Uterus (tissue), 4 donors: Measurements from ENCODE around the gene CFDP1. TPM values are rescaled to one million over a fixed set of nuclear protein-coding genes. Genes with fewer than 3 reads are reported as not detected.
"Not testable (repeated sequence)": the region's sequence is repeated elsewhere in the genome, so short reads cannot be mapped to it uniquely, and the experiment has no call there.

Experiments used
- DNase-seq, 2 donors: peaks; one replicate each; pipeline ENCODE4 v3.0.0-alpha.2; 2019 to 2020
- H3K27ac ChIP-seq, 2 donors: fragments of 200-600 bp; sonication (generic); 1 replicate in 1 of 2; 2 replicates in 1 of 2; pipeline ENCODE4 v1.5.1; 2016 to 2018
- H3K27me3 ChIP-seq, 2 donors: fragments of 200-600 bp; sonication (generic); one replicate each; pipeline ENCODE4 v1.5.1; 2018 to 2019; ENCODE audit warnings: control low read depth in 1 of 2
- H3K36me3 ChIP-seq, 2 donors: fragments of 200-600 bp; sonication (generic); one replicate each; pipeline ENCODE4 v1.5.1; 2019; ENCODE audit warnings: control low read depth in 1 of 2
- H3K4me1 ChIP-seq, 2 donors: fragments of 200-600 bp; sonication (generic); one replicate each; pipeline ENCODE4 v1.5.1; 2018 to 2019; ENCODE audit warnings: control low read depth in 1 of 2
- H3K4me3 ChIP-seq, 2 donors: fragments of 200-600 bp; sonication (generic); 1 replicate in 1 of 2; 2 replicates in 1 of 2; pipeline ENCODE4 v1.5.1; 2018 to 2019; ENCODE audit warnings: mild to moderate bottlenecking in 1 of 2
- H3K9me3 ChIP-seq, 2 donors: fragments of 200-600 bp; sonication (generic); one replicate each; pipeline ENCODE4 v1.5.1; 2019; ENCODE audit warnings: control low read depth in 1 of 2
- POLR2A ChIP-seq, 2 donors: fragments of 450-650 bp; IDR thresholded peaks; one replicate each; pipeline ENCODE4 v1.6.1; 2016; ENCODE audit warnings: antibody characterized with exemption in 2 of 2, mild to moderate bottlenecking in 1 of 2, moderate library complexity in 1 of 2
- intact Hi-C: fragments of 100-400 bp; cut with DNase I; formaldehyde crosslinking; loops from one replicate; pipeline ENCODE4 v1.15.1; 2023; ENCODE audit warnings: low total_unique reads
- total RNA-seq, 4 donors: library from RNA; depleted of rRNA in 3 of 4; stranded (reverse); fragments of >200 nt in 3 of 4; gene quantifications; one replicate each; pipeline versions ENCODE4 v1.1.0 to v1.2.4, GENCODE V29; 2014 to 2023
- TF ChIP-seq, protein P1 (sequence below), 4 experiments: fragments of 200-600 bp in 2 of 4; fragments of 450-650 bp in 2 of 4; sonication (generic) in 2 of 4; IDR thresholded peaks; one replicate each; pipeline ENCODE4 v1.5.1; 2016 to 2019; ENCODE audit warnings: antibody characterized with exemption in 4 of 4, mild to moderate bottlenecking in 2 of 4, moderate library complexity in 1 of 4
- donor health status: DM: yes; HTN: yes; CAD: no.

CFDP1 gene
- total RNA-seq, 4 donors from 2014 or later = 22.3 to 90.8 (median 73.4) TPM

DNA sequence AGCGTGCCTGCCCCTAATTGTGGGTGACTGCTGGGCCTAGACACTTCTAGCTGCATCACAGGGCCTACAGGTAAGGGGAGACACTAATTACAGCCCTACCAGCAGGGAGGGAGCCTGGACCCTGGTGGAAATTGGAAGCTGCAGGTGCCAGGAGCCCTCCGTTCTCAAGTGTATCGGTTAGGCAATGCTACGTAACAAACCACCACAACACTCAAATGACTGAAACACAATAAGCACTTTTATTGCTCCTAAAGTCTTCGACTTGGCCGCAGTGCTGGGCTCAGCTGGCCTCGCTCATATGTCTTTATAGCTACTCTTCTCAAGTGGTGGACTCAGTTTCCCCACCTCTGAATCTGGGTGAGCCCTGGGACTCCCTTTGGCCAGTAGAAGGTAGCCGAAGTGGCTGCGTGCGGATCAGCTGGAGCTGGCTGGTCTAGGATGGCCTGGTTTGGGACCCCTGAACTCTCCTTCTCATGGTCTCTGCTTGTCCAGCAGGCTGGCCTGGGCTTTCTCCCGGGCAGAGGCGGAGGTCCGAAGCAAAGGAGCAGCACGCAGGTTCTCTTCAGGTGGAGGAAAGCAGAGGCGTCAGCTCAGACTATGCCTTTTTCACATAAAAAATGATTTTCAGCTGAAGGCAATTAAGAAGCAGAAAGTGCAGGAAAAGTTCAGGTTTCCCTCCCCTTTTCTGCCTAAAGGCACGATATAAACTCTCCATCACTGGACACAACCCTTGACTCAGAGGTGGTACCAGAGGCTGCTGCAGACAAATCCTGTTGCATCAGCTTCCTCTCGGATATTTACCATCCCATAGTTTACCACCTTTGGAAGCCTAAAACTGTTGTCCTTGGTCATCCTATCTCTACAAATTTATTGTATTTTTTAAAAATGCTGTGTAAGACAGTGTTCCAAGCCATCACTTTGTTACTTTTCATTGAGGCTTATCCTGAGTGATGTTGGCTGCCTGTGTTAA lies 39.9 kb upstream of the CFDP1 start:
- H3K27ac ChIP-seq = no peak overlapping the region
- H3K27me3 ChIP-seq = no peaks in the 10 kb centered on the region
- intact Hi-C loops = loop anchor here (10.0 kb wide), 1 partner anchor 282 kb away; no protein-coding TSS in a partner anchor
- no peaks in the 10 kb centered on the region for H3K36me3 ChIP-seq
- no peak for DNase-seq
- no peaks in the 10 kb centered on the region for H3K4me1 ChIP-seq
- H3K4me3 ChIP-seq = no peak overlapping the region
- H3K9me3 ChIP-seq = no peaks in the 10 kb centered on the region
- TF ChIP-seq, protein P1, sequence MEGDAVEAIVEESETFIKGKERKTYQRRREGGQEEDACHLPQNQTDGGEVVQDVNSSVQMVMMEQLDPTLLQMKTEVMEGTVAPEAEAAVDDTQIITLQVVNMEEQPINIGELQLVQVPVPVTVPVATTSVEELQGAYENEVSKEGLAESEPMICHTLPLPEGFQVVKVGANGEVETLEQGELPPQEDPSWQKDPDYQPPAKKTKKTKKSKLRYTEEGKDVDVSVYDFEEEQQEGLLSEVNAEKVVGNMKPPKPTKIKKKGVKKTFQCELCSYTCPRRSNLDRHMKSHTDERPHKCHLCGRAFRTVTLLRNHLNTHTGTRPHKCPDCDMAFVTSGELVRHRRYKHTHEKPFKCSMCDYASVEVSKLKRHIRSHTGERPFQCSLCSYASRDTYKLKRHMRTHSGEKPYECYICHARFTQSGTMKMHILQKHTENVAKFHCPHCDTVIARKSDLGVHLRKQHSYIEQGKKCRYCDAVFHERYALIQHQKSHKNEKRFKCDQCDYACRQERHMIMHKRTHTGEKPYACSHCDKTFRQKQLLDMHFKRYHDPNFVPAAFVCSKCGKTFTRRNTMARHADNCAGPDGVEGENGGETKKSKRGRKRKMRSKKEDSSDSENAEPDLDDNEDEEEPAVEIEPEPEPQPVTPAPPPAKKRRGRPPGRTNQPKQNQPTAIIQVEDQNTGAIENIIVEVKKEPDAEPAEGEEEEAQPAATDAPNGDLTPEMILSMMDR (IDR thresholded peaks at IDR 0.05) = no peak
- no peak for TF ChIP-seq POLR2A (IDR thresholded peaks at IDR 0.05)

DNA sequence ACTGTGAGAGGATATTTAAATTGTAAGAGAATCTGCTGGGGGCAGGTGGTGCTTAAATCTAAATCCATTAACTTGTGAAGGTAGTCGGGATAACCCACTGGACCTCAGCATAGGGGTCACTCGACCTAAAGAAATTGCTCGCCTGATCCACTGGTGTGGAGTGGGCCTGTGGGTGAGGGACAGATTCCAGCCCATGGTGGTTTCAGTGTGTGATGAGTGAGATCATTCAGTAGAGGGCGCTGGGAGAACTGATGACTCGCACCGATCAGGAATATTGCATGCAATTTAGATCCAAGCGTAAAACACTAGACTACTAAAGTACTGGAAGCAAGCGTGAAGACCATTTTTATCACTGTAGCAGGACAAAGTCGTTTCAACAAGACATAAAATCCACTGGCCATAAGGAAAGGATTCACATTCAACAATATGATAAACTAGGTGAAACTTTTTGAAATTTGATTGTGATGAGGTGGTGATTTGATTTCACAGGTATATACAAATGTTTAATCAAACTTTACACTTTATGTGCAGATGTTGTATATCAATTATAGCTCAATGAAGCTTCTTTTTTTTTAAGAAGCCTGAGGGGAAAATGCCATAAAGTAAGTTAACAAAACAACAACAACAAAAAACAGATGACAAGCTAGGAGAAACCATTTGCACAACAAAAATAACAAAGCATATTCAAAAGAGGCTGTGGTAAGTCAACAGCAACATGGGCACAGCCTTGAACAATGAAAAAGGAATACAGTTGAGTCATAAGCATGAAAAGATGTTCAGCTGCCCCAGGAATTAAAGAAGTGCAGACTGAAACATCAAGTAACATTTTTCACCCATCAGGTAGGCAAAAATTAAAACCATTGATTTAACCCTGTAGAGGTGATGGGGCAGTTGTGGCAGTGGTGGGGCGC lies 38.7 kb upstream of the CFDP1 start:
- Histone ChIP-seq H3K27me3 (no peaks in the 10 kb centered on the region), H3K36me3 (no peaks in the 10 kb centered on the region), H3K27ac (no peak overlapping the region), H3K4me3 (no peak overlapping the region), H3K9me3 (no peaks in the 10 kb centered on the region), H3K4me1 (no peaks in the 10 kb centered on the region)
- intact Hi-C loops = loop anchor here (10.0 kb wide), 1 partner anchor 283 kb away; no protein-coding TSS in a partner anchor
- DNase-seq = peak; percentile 53 to 61
- TF ChIP-seq, protein P1 (IDR thresholded peaks at IDR 0.05) = peak; percentile 69 to 80 (median 73)
- TF ChIP-seq POLR2A (IDR thresholded peaks at IDR 0.05) = no peak

DNA sequence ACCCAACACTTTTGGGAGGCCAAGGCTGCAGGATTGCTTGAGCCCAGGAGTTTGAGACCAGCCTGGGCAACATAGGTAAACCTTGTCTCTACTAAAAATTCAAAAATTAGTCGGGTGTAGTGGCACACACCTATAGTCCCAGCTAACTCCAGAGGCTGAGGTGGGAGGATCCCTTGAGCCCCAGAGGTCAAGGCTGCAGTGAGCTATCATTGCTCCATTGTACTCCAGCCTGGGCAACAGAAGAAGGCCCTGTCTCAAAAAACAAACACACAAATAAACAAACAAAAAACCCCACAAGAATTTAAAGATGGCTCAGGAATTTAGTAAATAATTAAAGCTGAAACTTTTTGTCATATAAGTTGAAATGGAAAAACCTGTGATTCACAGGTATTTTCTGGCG lies 33.5 kb upstream of the CFDP1 start:
- intact Hi-C loops = no loop called here
- H3K4me1 ChIP-seq = no peaks in the 10 kb centered on the region
- H3K36me3 ChIP-seq = no peaks in the 10 kb centered on the region
- DNase-seq = no peak
- no peak overlapping the region for H3K27ac ChIP-seq
- no peaks in the 10 kb centered on the region for H3K27me3 ChIP-seq
- H3K4me3 ChIP-seq = no peak overlapping the region
- H3K9me3 ChIP-seq = no peaks in the 10 kb centered on the region
- TF ChIP-seq, protein P1 (IDR thresholded peaks at IDR 0.05) = no peak
- TF ChIP-seq POLR2A (IDR thresholded peaks at IDR 0.05) = no peak

DNA sequence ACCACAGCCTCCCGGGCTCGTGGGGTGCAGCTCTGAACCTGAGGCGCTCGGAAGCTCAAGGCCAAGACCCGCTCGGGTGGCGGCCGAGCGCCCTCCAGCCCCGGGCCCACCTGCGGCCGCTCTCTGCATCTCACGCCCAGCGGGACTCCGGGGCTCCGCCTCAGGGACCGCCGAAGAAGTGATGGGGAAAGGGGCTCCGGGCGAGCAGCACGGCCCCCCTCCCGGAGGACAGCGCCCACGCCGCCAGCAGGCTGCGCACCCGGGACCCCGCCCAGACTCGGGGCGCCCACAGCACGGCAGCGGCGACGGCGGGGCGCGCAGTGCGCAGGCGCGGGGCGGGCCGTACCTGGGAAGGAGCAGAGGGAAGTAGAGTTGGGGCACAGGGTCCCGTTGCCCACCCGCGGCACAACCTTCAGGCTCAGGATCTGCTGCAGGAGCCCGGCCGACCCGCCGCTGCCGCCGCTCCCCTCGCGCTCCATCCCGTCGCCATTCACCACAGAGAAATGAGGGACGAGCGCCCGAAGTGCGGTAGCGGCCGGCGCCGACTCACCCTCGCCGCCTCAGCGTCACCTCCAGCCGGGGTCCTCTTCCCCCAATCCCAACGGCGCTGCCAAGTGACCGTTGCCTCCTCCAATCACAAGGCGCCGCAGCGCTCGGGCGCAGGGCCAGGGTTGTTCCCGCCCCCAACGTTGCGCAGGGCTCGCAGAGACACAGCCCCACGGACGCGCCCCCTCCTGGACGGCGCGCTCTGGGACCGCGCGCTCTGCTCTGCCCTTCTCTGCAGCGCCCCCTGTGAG lies 31.0 kb upstream of the CFDP1 start, which contains the start of gene TMEM170A:
TSS of gene TMEM170A (minus strand) at position 568 of the 797 bp plus-strand sequence. CDS start at position 479, 89 bp downstream.
- H3K4me3 ChIP-seq = peak within 1 kb of the TSS; percentile 69 to 80
- no peaks in the 10 kb centered on the region for H3K36me3 ChIP-seq
- TF ChIP-seq, protein P1 (IDR thresholded peaks at IDR 0.05) = peak; percentile 100
- TF ChIP-seq POLR2A (IDR thresholded peaks at IDR 0.05) = peak; percentile 89 to 98
- H3K9me3 ChIP-seq = no peaks in the 10 kb centered on the region
- H3K27me3 ChIP-seq = no peaks in the 10 kb centered on the region
- intact Hi-C loops = no loop called here
- no peaks in the 10 kb centered on the region for H3K4me1 ChIP-seq
- peak within 1 kb of the TSS; percentile 94 to 98 for H3K27ac ChIP-seq
- peak; percentile 99 to 100 for DNase-seq

DNA sequence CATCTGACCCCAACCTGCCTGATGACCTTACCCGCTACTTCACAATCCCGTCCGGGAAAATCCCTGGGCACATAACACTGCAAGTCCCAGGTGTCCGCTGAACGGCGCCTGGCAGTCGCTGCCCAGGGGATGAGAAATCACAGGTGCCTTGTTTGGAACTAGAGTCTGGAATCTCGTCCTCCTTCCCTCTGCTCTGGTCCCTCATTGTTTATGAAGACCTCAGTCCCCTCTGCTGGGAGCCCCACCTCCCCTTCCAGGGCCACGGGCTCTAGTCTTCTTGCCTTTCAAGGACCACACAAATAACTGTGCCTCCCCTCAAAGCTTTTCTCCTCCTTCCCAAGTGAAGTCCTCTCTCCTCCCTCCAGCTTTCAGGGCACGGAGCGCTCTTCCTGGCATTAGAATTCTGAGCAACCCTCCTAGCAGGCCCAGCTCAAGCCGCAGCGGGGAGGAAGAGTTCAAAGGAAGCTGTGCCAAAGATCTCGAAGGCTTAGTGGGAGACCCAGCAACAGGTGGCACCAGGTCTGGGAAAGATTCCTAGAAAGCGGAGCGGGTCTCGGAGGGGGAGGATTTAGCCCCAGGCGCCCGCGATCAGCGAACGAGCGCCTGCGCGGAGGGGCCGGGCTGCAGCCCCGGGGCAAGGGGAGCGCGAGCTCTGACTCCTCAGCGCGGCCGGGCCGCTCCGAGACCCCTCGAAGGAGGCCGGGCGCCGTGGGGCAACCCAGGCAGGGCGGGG lies 30.3 kb upstream of the CFDP1 start:
- intact Hi-C loops, H3K9me3 ChIP-seq, H3K36me3 ChIP-seq, H3K4me1 ChIP-seq, H3K27me3 ChIP-seq: not testable (repeated sequence)
- peak; percentile 25 to 42 for DNase-seq
- peak overlapping the region; percentile 69 to 80 for H3K4me3 ChIP-seq
- peak overlapping the region; percentile 94 to 98 for H3K27ac ChIP-seq
